GM19438 (cell line): ENCODE measurements around the gene KDM6B.

Experiments
- ATAC-seq: cut with Tn5 transposase; IDR thresholded peaks from one replicate; pipeline ENCODE4 v1.9.1; 2021; ENCODE audit warnings: low read depth; ENCODE audit not compliant: unreplicated experiment

KDM6B gene

DNA sequence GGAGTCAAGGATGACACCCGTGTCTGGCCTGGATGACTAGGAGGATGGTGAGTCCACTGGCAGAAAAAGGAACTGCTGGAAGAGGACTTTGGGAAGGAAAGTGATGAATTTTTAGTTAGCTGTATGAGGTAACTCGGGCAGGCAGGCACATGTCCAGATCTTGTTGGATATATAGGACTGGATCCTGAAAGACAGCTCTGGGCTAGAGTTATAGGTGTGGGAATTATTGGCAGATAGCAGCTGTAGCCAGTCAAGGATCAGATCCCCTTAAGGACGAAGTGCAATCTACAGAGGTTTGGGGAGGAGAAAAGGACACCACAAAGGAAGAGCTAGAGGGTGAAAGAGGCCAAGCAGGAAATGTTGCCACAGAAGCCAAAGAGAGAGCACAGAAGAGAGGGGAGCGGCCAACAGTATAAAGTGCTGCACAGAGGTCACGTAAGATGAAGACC lies 33.9 kb downstream of the KDM6B start:
- ATAC-seq = no peak

DNA sequence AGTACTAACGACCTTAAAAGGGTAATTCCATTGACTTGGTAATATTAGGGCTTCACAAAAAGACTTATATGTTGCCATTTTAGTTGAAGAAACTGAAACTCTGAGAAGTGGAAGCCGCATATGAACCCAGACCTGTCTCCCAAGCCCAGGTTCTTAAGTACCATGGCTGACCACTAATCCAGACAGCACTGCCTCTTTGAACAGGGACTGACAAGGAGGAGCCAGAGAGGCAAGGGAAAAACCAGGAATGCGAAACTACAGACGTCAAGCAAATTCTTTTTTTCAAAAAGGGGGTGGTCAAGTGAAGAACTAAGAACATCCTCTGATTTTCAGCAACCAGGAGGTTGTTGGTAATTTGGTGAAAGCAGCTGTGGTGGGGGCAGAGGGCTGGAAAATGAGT lies 39.0 kb downstream of the KDM6B start:
- ATAC-seq = no peak

DNA sequence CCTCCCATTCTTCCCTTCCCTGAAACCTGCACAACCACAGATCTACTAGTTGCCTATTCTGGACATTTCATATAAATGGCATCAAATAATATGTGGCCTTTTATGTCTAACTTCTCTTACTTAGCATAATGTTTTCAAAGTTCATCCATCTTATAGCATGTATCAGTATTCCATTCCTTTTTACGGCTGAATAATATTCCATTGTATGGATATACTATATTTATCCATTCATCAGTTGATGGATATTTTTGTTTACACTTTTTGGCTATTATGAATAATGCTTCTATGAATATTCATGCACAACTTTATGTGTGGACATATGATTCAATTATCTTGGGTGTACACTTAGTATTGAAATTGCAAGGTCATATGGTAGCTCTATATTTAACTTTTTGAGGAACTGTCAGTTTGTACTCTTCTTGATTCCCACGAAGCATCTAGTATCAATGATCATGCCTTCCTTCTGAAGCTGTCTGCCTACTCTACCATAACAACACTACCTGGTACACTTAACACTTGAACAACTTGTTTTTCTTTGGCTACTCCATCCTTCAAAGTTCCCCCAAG lies 41.9 kb downstream of the KDM6B start:
- no peak for ATAC-seq

DNA sequence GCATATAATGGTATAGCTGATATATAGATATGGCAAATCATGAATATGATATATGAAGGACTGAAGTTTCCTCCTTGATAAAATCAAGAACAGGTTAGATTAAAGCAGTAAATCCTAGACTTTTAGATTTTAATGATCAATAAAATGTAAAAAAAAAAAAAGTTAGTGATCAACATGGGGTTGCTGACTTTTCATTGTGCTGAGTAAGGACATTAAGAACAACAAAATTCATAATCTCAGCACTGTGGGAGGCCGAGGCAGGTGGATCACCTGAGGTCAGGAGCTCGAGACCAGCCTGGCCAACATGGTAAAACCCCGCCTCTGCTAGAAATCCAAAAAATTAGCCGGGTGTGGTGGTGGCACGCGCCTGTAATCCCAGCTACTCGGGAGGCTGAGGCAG lies 44.2 kb downstream of the KDM6B start:
- ATAC-seq = no peak

GRCh38 chr17:7880076-7880868 lies 46.3 kb downstream of the KDM6B start:
- ATAC-seq = no peak

GRCh38 chr17:7881276-7882054 lies 47.4 kb downstream of the KDM6B start:
- no peak for ATAC-seq

- ATAC-seq = no peak
Observed at GRCh38 chr17:7882068-7882467, 48.1 kb downstream of the KDM6B start.

DNA sequence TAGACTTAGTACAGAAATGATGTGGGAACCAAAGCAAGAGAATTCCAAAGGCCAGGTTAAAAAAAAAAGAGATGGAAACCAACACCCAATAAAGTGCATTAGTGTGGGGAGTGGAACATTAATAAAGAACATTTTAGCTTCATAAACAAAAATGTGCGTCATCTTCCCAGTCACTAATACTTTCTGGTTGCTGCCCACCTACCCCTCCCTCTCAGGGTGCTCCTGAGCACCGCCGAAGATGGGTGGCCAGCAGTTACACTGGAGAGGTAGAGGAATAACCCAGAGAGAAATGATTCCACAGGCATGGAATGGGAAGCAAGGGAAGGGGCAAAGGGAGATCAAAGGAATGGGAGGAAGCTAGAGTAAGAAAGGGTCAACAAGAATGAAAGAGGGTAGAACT lies 48.6 kb downstream of the KDM6B start:
- ATAC-seq = no peak
